DOHH2 (cell line): ENCODE results near the gene ELP4.

Experiments used
- CTCF ChIP-seq: fragments of 200-600 bp; sonication (generic); IDR thresholded peaks from one replicate; pipeline ENCODE4 v1.5.1; 2014; ENCODE audit warnings: antibody characterized with exemption, mild to moderate bottlenecking, low read depth, low read length; ENCODE audit not compliant: poor library complexity, severe bottlenecking
- EZH2phosphoT487 ChIP-seq: fragments of 200-600 bp; sonication (generic); IDR thresholded peaks from 2 replicates; pipeline ENCODE4 v1.6.1; 2017; ENCODE audit warnings: borderline replicate concordance, mild to moderate bottlenecking, antibody characterized with exemption, low read length, moderate library complexity, mixed read lengths

GRCh38 chr11:31509051-31509428 lies 527 bp upstream of the ELP4 start:
- no peak for TF ChIP-seq EZH2phosphoT487
- TF ChIP-seq CTCF = no peak
